Body of pancreas (tissue), 4 donors: ENCODE measurements around the gene DYNLT3. TPM values are rescaled to one million over a fixed set of nuclear protein-coding genes. Genes with fewer than 3 reads are reported as not detected.

ENCODE experiments used
- ATAC-seq: fragments of 150-250 bp; one replicate; pipeline ENCODE4 v1.9.1; 2016
- DNase-seq, 4 donors: peaks; one replicate each; pipeline ENCODE4 v3.0.0-alpha.2; 2019
- H3K27ac ChIP-seq, 4 donors: fragments of 200-600 bp; sonication (generic); 1 replicate in 3 of 4; 2 replicates in 1 of 4; pipeline versions ENCODE4 v1.5.1 to v1.6.1; 2016 to 2019; ENCODE audit warnings: mild to moderate bottlenecking in 1 of 4, mixed read lengths in 1 of 4, moderate library complexity in 1 of 4
- H3K27me3 ChIP-seq, 2 donors: fragments of 200-600 bp; sonication (generic); one replicate each; pipeline ENCODE4 v1.6.0; 2016; ENCODE audit warnings: mild to moderate bottlenecking in 1 of 2
- H3K36me3 ChIP-seq, 2 donors: fragments of 200-600 bp; sonication (generic); replicated peaks in 1 of 2; 2 replicates each; pipeline ENCODE4 v1.5.1; 2016; ENCODE audit warnings: low read depth in 2 of 2; ENCODE audit not compliant: insufficient read depth in 1 of 2
- H3K4me1 ChIP-seq: fragments of 200-600 bp; sonication (generic); one replicate; pipeline ENCODE4 v1.6.0; 2016
- H3K4me3 ChIP-seq, 2 donors: fragments of 200-600 bp; sonication (generic); 1 replicate in 1 of 2; 2 replicates in 1 of 2; pipeline ENCODE4 v1.5.1; 2016 to 2019
- H3K9me3 ChIP-seq, 3 donors: fragments of 200-600 bp; sonication (generic); 1 replicate in 2 of 3; 2 replicates in 1 of 3; pipeline ENCODE4 v1.5.1; 2016
- CTCF ChIP-seq, 7 experiments: fragments of 450-650 bp in 4 of 7; fragments of 200-600 bp in 3 of 7; sonication (generic) in 3 of 7; IDR thresholded peaks; one replicate each; pipeline ENCODE4 v1.5.1; 2016 to 2019; ENCODE audit warnings: antibody characterized with exemption in 7 of 7
- POLR2A ChIP-seq, 3 donors: fragments of 450-650 bp; IDR thresholded peaks; one replicate each; pipeline ENCODE4 v1.6.1; 2016; ENCODE audit warnings: antibody characterized with exemption in 3 of 3, mild to moderate bottlenecking in 2 of 3
- intact Hi-C: fragments of 100-400 bp; cut with DNase I; formaldehyde crosslinking; loops from one replicate; pipeline ENCODE4 v1.15.1; 2023
- small RNA-seq: library from RNA; depleted of rRNA; stranded (forward); fragments of <200 nt; gene quantifications from one replicate; pipeline ENCODE3, GENCODE V24; 2016
- total RNA-seq, 2 donors: library from RNA; depleted of rRNA; stranded (reverse); fragments of >200 nt; gene quantifications; one replicate each; pipeline ENCODE4 v1.1.0, GENCODE V29; 2016

Gene DYNLT3
- total RNA-seq, 2 donors from 2014 or later = 6.3 to 27.0 TPM

GRCh38 chrX:37796310-37796709 lies 51.1 kb downstream of the DYNLT3 start:
- no peak overlapping the region for H3K4me3 ChIP-seq
- H3K27me3 ChIP-seq = no peaks in the 10 kb centered on the region
- TF ChIP-seq POLR2A (IDR thresholded peaks at IDR 0.05) = no peak
- TF ChIP-seq CTCF (IDR thresholded peaks at IDR 0.05) = no peak
- H3K36me3 ChIP-seq = no peaks in the 10 kb centered on the region
- no peak for DNase-seq
- no peaks in the 10 kb centered on the region for H3K4me1 ChIP-seq
- no peak for ATAC-seq
- H3K27ac ChIP-seq = no peak overlapping the region
- intact Hi-C loops = no loop called here
- H3K9me3 ChIP-seq = no peaks in the 10 kb centered on the region

Small RNAs within 50 kb of the gene (small RNA-seq; reads per million reads assigned to genes)
- gene RNU6-49P = not detected

Other genes with a start within 250 kb of the DYNLT3 start
- gene XK, start 161.8 kb downstream of the DYNLT3 start, total RNA-seq = 1 to 10 TPM; 9.3 to 9.6 TPM
- gene CYBB, start 67.5 kb downstream of the DYNLT3 start, total RNA-seq = 10 to 100 TPM in 1 of 2 donors, 1 to 10 TPM in 1; 3.6 to 11.2 TPM
- 1 to 10 TPM; 5.3 to 7.3 TPM for gene SYTL5, start 159.0 kb upstream of the DYNLT3 start, total RNA-seq